H4 (cell line): Measurements from ENCODE around the gene MAPK7. TPM values are rescaled to one million over a fixed set of nuclear protein-coding genes. Genes with fewer than 3 reads are reported as not detected.
"Not testable (repeated sequence)": the region's sequence is repeated elsewhere in the genome, so short reads cannot be mapped to it uniquely, and the experiment has no call there.

Experiments
- DNase-seq: peaks from one replicate; pipeline ENCODE4 v3.0.0-alpha.2; 2015; ENCODE audit warnings: low spot score
- total RNA-seq: library from RNA; depleted of rRNA; stranded (reverse); fragments of >200 nt; shearing (Covaris generic); gene quantifications from 2 replicates; pipeline ENCODE4 v1.2.3, GENCODE V29; 2014

Gene MAPK7
- total RNA-seq, 1 experiment from 2014 or later = 6.2 TPM

GRCh38 chr17:19343256-19343630, 35.1 kb upstream of the MAPK7 start:
- DNase-seq = no peak

- DNase-seq = no peak
These were observed 34.6 kb upstream of the MAPK7 start for GRCh38 chr17:19343671-19344151.

- DNase-seq = no peak
These were observed 33.8 kb upstream of the MAPK7 start for GRCh38 chr17:19344311-19345066.

- no peak for DNase-seq
These were observed 33.2 kb upstream of the MAPK7 start for GRCh38 chr17:19345067-19345460.

- no peak for DNase-seq
These were observed 32.6 kb upstream of the MAPK7 start for GRCh38 chr17:19345486-19346350.

- peak; percentile 66 for DNase-seq
These were observed 31.7 kb upstream of the MAPK7 start for GRCh38 chr17:19346351-19347255.

- no peak for DNase-seq
These were observed 30.8 kb upstream of the MAPK7 start for GRCh38 chr17:19347323-19348080.

- no peak for DNase-seq
These were observed 30.1 kb upstream of the MAPK7 start for GRCh38 chr17:19348081-19348650.

- no peak for DNase-seq
These were observed 29.5 kb upstream of the MAPK7 start for GRCh38 chr17:19348806-19349205.

- not testable (repeated sequence) for DNase-seq
These were observed 24.9 kb upstream of the MAPK7 start for GRCh38 chr17:19353401-19353800.

- DNase-seq = no peak
These were observed 23.6 kb upstream of the MAPK7 start for GRCh38 chr17:19354748-19355147.

- no peak for DNase-seq
These were observed 20.9 kb upstream of the MAPK7 start for GRCh38 chr17:19357351-19357750.

GRCh38 chr17:19357761-19358160, 20.5 kb upstream of the MAPK7 start:
- no peak for DNase-seq

- no peak for DNase-seq
These were observed 19.1 kb upstream of the MAPK7 start for GRCh38 chr17:19359151-19359550.

- no peak for DNase-seq
These were observed 18.4 kb upstream of the MAPK7 start for GRCh38 chr17:19359856-19360255.

- DNase-seq = no peak
These were observed 17.5 kb upstream of the MAPK7 start for GRCh38 chr17:19360772-19361171.

- DNase-seq = no peak
These were observed 17.0 kb upstream of the MAPK7 start for GRCh38 chr17:19361326-19361725.

GRCh38 chr17:19361944-19362276, 16.4 kb upstream of the MAPK7 start:
- DNase-seq = no peak

- DNase-seq = peak; percentile 92
These were observed 15.8 kb upstream of the MAPK7 start, which contains the start of gene B9D1 for GRCh38 chr17:19362277-19363113. Gene B9D1, minus strand, starts transcription at chr17:19362723. Its CDS starts 154 bp downstream, at chr17:19362569.

GRCh38 chr17:19363114-19363438, 15.2 kb upstream of the MAPK7 start:
- DNase-seq = no peak
